Left ventricle myocardium inferior (tissue), 1 donor: ENCODE data around the gene CCL19. TPM values are rescaled to one million over a fixed set of nuclear protein-coding genes. Genes with fewer than 3 reads are reported as not detected.
"Not testable (repeated sequence)": the region's sequence is repeated elsewhere in the genome, so short reads cannot be mapped to it uniquely, and the experiment has no call there.

Experiments used
- DNase-seq: peaks from one replicate; pipeline ENCODE4 v3.0.0-alpha.2; 2020
- H3K27ac ChIP-seq: fragments of 200-600 bp; replicated peaks from 2 replicates; pipeline ENCODE4 v1.8.0; 2021
- H3K27me3 ChIP-seq: fragments of 200-600 bp; 2 replicates; pipeline ENCODE4 v1.8.0; 2021; ENCODE audit warnings: low read depth
- H3K36me3 ChIP-seq: fragments of 200-600 bp; 2 replicates; pipeline ENCODE4 v1.8.0; 2021
- H3K4me1 ChIP-seq: fragments of 200-600 bp; 2 replicates; pipeline ENCODE4 v1.8.0; 2021
- H3K4me3 ChIP-seq: fragments of 200-600 bp; 2 replicates; pipeline ENCODE4 v1.8.0; 2021; ENCODE audit warnings: mild to moderate bottlenecking, moderate library complexity
- H3K9me3 ChIP-seq: fragments of 200-600 bp; replicated peaks from 2 replicates; pipeline ENCODE4 v1.8.0; 2021
- CTCF ChIP-seq: fragments of 200-600 bp; IDR thresholded peaks from 2 replicates; pipeline ENCODE4 v1.8.0; 2021; ENCODE audit warnings: antibody characterized with exemption, mild to moderate bottlenecking, borderline replicate concordance
- intact Hi-C: fragments of 100-400 bp; cut with micrococcal nuclease; formaldehyde crosslinking; loops from one replicate; pipeline ENCODE4 v1.11.0; 2022
- long read RNA-seq: library from polyadenylated mRNA; unstranded; transcript quantifications from one replicate; pipeline ENCODE4 v2.0.0, GENCODE V29; 2021
- total RNA-seq: library from RNA; stranded (reverse); fragmentation: NEBNext Ultra II Directional; extraction: Animal tissue kit (Norgen Biotek cat#: 25700); gene quantifications from one replicate; pipeline ENCODE4 v1.2.1, GENCODE V29; 2021
- donor health status: DM: no; HTN: yes; CAD: no; lungs with severe emphysema.

Gene CCL19
- 0.69 TPM for total RNA-seq
- long read RNA-seq, result 0 reads

GRCh38 chr9:34690983-34691935 lies at the start of gene CCL19:
TSS of gene CCL19 (minus strand) at chr9:34691276. CDS start at chr9:34691139, 137 bp downstream.
- H3K4me1 ChIP-seq, result no peaks in the 10 kb centered on the region
- DNase-seq, result no peak
- no peaks in the 10 kb centered on the region for H3K27me3 ChIP-seq
- H3K9me3 ChIP-seq, result no peaks in the 10 kb centered on the region
- H3K36me3 ChIP-seq, result no peaks in the 10 kb centered on the region
- intact Hi-C loops, result no loop called here
- H3K27ac ChIP-seq, result no peak within 1 kb of the TSS
- H3K4me3 ChIP-seq, result no peak within 1 kb of the TSS
- no peak for TF ChIP-seq CTCF

- intact Hi-C loops, H3K4me1 ChIP-seq, H3K27ac ChIP-seq, H3K27me3 ChIP-seq, H3K36me3 ChIP-seq, H3K4me3 ChIP-seq, DNase-seq, H3K9me3 ChIP-seq: not testable (repeated sequence)
These were observed 49.1 kb upstream of the CCL19 start for GRCh38 chr9:34740176-34740575.

GRCh38 chr9:34737677-34738260 lies 46.7 kb upstream of the CCL19 start:
- Histone ChIP-seq H3K9me3 (no peaks in the 10 kb centered on the region), H3K36me3 (no peaks in the 10 kb centered on the region), H3K27me3 (no peaks in the 10 kb centered on the region), H3K4me3 (no peak overlapping the region), H3K4me1 (no peaks in the 10 kb centered on the region), H3K27ac (no peak overlapping the region)
- intact Hi-C loops, result no loop called here
- no peak for TF ChIP-seq CTCF
- DNase-seq, result no peak

GRCh38 chr9:34734720-34735119 lies 43.6 kb upstream of the CCL19 start:
- Histone ChIP-seq H3K36me3 (no peaks in the 10 kb centered on the region), H3K4me1 (no peaks in the 10 kb centered on the region), H3K27me3 (no peaks in the 10 kb centered on the region), H3K27ac (no peak overlapping the region), H3K9me3 (no peaks in the 10 kb centered on the region), H3K4me3 (no peak overlapping the region)
- TF ChIP-seq CTCF, result no peak
- DNase-seq, result no peak
- intact Hi-C loops, result no loop called here

- no peaks in the 10 kb centered on the region for H3K27me3 ChIP-seq
- H3K4me3 ChIP-seq, result no peak overlapping the region
- no peaks in the 10 kb centered on the region for H3K36me3 ChIP-seq
- no peaks in the 10 kb centered on the region for H3K9me3 ChIP-seq
- H3K4me1 ChIP-seq, result no peaks in the 10 kb centered on the region
- no peak for TF ChIP-seq CTCF
- no peak for DNase-seq
- intact Hi-C loops, result no loop called here
- no peak overlapping the region for H3K27ac ChIP-seq
These were observed 41.8 kb upstream of the CCL19 start for GRCh38 chr9:34732886-34733285.

GRCh38 chr9:34732478-34732877 lies 41.4 kb upstream of the CCL19 start:
- no peaks in the 10 kb centered on the region for H3K36me3 ChIP-seq
- H3K27me3 ChIP-seq, result no peaks in the 10 kb centered on the region
- H3K4me3 ChIP-seq, result no peak overlapping the region
- H3K4me1 ChIP-seq, result no peaks in the 10 kb centered on the region
- no peak for DNase-seq
- no peak overlapping the region for H3K27ac ChIP-seq
- intact Hi-C loops, result no loop called here
- no peaks in the 10 kb centered on the region for H3K9me3 ChIP-seq
- TF ChIP-seq CTCF, result no peak
